Gastrocnemius medialis (tissue), 4 donors: ENCODE results near the gene PLA2G4D.

Experiments
- POLR2A ChIP-seq, 2 donors: fragments of 450-650 bp; IDR thresholded peaks; one replicate each; pipeline ENCODE4 v1.6.1; 2017; ENCODE audit warnings: antibody characterized with exemption in 2 of 2, mild to moderate bottlenecking in 2 of 2, moderate library complexity in 2 of 2
- TF ChIP-seq, protein P1 (sequence below), 5 experiments: fragments of 450-650 bp in 3 of 5; fragments of 200-600 bp in 2 of 5; sonication (generic) in 2 of 5; IDR thresholded peaks in 4 of 5; conservative IDR thresholded peaks in 1 of 5; 1 replicate in 4 of 5; 2 replicates in 1 of 5; pipeline ENCODE4 v1.5.1; 2016 to 2019; ENCODE audit warnings: antibody characterized with exemption in 5 of 5, mild to moderate bottlenecking in 3 of 5, moderate library complexity in 3 of 5

DNA sequence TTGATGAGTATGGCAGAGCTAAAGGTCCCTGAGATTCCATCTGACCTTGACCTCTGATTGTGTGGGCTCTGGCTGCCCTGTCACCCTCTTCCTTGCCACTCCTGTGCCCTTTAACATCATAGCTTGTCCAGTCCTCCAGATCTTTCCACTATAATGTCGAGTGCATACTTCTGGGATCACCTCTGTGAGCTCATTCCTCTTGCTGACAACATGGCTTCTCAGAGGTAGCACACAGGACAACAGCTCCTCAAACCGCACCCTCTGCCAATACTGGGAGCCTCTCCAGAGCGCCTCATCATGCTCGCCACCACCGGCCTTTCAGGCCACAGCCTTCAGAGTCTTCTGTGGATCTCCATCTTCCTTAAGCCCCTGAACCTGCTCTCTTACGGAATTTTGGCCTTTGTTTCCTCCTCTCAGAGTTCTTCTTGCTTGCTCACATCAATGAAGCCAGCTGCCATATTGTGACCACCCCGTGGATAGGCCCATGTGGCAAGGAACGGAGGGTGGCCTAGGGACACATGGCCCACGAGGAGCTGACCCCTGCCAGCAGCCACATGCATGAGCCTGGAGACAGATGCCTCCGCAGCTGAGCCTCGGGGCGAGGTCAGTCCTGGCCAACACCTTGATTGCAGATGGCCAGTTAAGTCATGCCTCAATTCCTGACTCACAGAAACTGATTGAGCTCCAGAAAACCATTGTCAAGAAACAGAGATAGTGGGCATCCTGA lies 31.1 kb downstream of the PLA2G4D start:
- TF ChIP-seq, protein P1, sequence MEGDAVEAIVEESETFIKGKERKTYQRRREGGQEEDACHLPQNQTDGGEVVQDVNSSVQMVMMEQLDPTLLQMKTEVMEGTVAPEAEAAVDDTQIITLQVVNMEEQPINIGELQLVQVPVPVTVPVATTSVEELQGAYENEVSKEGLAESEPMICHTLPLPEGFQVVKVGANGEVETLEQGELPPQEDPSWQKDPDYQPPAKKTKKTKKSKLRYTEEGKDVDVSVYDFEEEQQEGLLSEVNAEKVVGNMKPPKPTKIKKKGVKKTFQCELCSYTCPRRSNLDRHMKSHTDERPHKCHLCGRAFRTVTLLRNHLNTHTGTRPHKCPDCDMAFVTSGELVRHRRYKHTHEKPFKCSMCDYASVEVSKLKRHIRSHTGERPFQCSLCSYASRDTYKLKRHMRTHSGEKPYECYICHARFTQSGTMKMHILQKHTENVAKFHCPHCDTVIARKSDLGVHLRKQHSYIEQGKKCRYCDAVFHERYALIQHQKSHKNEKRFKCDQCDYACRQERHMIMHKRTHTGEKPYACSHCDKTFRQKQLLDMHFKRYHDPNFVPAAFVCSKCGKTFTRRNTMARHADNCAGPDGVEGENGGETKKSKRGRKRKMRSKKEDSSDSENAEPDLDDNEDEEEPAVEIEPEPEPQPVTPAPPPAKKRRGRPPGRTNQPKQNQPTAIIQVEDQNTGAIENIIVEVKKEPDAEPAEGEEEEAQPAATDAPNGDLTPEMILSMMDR (IDR thresholded peaks at IDR 0.05 in 4 of 5, conservative IDR thresholded peaks at IDR 0.05 in 1 of 5): no peak
- TF ChIP-seq POLR2A (IDR thresholded peaks at IDR 0.05): no peak
